ENCODE results near the gene FOLR3. TPM values are rescaled to one million over a fixed set of nuclear protein-coding genes. Genes with fewer than 3 reads are reported as not detected.
"Not testable (repeated sequence)": the region's sequence is repeated elsewhere in the genome, so short reads cannot be mapped to it uniquely, and the experiment has no call there.

FOLR3 gene
- under 1 TPM in 1 of 4 donors, not detected in 3; 0.35 TPM for total RNA-seq

- H3K36me3 ChIP-seq; DNase-seq; H3K9me3 ChIP-seq; H3K27me3 ChIP-seq; H3K4me3 ChIP-seq; intact Hi-C loops (cut with DNase I): not testable (repeated sequence)
- 85% methylated on average over 4 of the region's 4 CpGs; no CpG with 5 or more reads in 1 of the 2 donors for WGBS, 2 donors
- Histone ChIP-seq H3K27ac (peak within 1 kb of the TSS; percentile 33 to 77 (median 59)), H3K4me1 (peaks cover 5 to 27% (median 7%) of the 10 kb centered on the region in 3 donors)
Observed at GRCh38 chr11:72135473-72135872, at the start of gene FOLR3. FOLR3 (plus strand) TSS chr11:72135725; CDS start chr11:72135953, 228 bp downstream.

- peak overlapping the region in 2 of 4 donors; percentile 55 for H3K27ac ChIP-seq
- no peak for TF ChIP-seq POLR2A (IDR thresholded peaks at IDR 0.05)
- TF ChIP-seq CTCF (IDR thresholded peaks at IDR 0.05), result no peak
- no peaks in the 10 kb centered on the region for H3K27me3 ChIP-seq
- no peak overlapping the region for H3K4me3 ChIP-seq
- peaks cover 0 to 41% (median 0%) of the 10 kb centered on the region in 3 donors for H3K36me3 ChIP-seq
- intact Hi-C loops (cut with DNase I), result no loop called here
- 75 to 76% methylated on average over 4 of the region's 4 CpGs for WGBS, 2 donors
- peaks cover 0 to 38% (median 12%) of the 10 kb centered on the region in 3 donors for H3K4me1 ChIP-seq
- DNase-seq, result no peak
- H3K9me3 ChIP-seq, result no peaks in the 10 kb centered on the region
Observed at GRCh38 chr11:72088076-72088808, 47.3 kb upstream of the FOLR3 start.

- TF ChIP-seq POLR2A (IDR thresholded peaks at IDR 0.05), result no peak
- TF ChIP-seq CTCF (IDR thresholded peaks at IDR 0.05), result peak; percentile 72 to 92 (median 90)
- Histone ChIP-seq H3K36me3 (peaks cover 0 to 64% (median 0%) of the 10 kb centered on the region in 3 donors), H3K27ac (peak overlapping the region; percentile 29 to 68 (median 57)), H3K9me3 (no peaks in the 10 kb centered on the region), H3K4me3 (no peak overlapping the region), H3K27me3 (no peaks in the 10 kb centered on the region), H3K4me1 (peaks cover 0 to 27% (median 6%) of the 10 kb centered on the region in 3 donors)
- DNase-seq, result no peak
- intact Hi-C loops (cut with DNase I), result loop anchor here (5.0 kb wide), 1 partner anchor 69 kb away; no protein-coding TSS in a partner anchor
- WGBS, 2 donors, result 34 to 43% methylated on average over 4 of the region's 4 CpGs
Observed at GRCh38 chr11:72091292-72091691, 44.2 kb upstream of the FOLR3 start.

- intact Hi-C loops (cut with DNase I), result no loop called here
- peaks cover 19 to 63% (median 22%) of the 10 kb centered on the region in 3 donors for H3K36me3 ChIP-seq
- TF ChIP-seq POLR2A (IDR thresholded peaks at IDR 0.05), result no peak
- TF ChIP-seq CTCF (IDR thresholded peaks at IDR 0.05), result no peak
- no peaks in the 10 kb centered on the region for H3K27me3 ChIP-seq
- H3K9me3 ChIP-seq, result no peaks in the 10 kb centered on the region
- 80% methylated on average over 1 of the region's 3 CpGs; no CpG with 5 or more reads in 1 of the 2 donors for WGBS, 2 donors
- H3K27ac ChIP-seq, result no peak overlapping the region
- H3K4me1 ChIP-seq, result peaks cover 25 to 47% (median 34%) of the 10 kb centered on the region in 3 donors
- no peak for DNase-seq
- no peak overlapping the region for H3K4me3 ChIP-seq
Observed at GRCh38 chr11:72098741-72099140, 36.8 kb upstream of the FOLR3 start.

GRCh38 chr11:72100009-72100408 lies 35.5 kb upstream of the FOLR3 start:
- Histone ChIP-seq H3K4me1 (peaks cover 27 to 50% (median 36%) of the 10 kb centered on the region in 3 donors), H3K9me3 (no peaks in the 10 kb centered on the region), H3K4me3 (no peak overlapping the region), H3K27me3 (no peaks in the 10 kb centered on the region), H3K36me3 (peaks cover 19 to 51% (median 22%) of the 10 kb centered on the region in 3 donors), H3K27ac (peak overlapping the region; percentile 26 to 94 (median 66))
- TF ChIP-seq POLR2A (IDR thresholded peaks at IDR 0.05) (no peak), CTCF (IDR thresholded peaks at IDR 0.05) (no peak)
- DNase-seq, result no peak
- 64 to 75% methylated on average over 3 of the region's 3 CpGs for WGBS, 2 donors
- intact Hi-C loops (cut with DNase I), result no loop called here
